ENCODE results near the gene POMGNT1. TPM values are rescaled to one million over a fixed set of nuclear protein-coding genes. Genes with fewer than 3 reads are reported as not detected.
"Not testable (repeated sequence)": the region's sequence is repeated elsewhere in the genome, so short reads cannot be mapped to it uniquely, and the experiment has no call there.

Gene POMGNT1
- total RNA-seq, result 59.3 TPM
- long read RNA-seq, transcript POMGNT1-201 (22 exons, 2,728 nt), result major isoform, 53 of 92 reads
- long read RNA-seq, partial matches to known transcripts, result 10 of 92 reads
- long read RNA-seq, other reads (novel, unspliced or antisense), result 29 of 92 reads

GRCh38 chr1:46197964-46198811 is at the start of gene POMGNT1:
POMGNT1 (minus strand) TSS chr1:46198434; CDS start chr1:46197821, 613 bp downstream.
- Histone ChIP-seq H3K36me3 (peaks cover 35% of the 10 kb centered on the region), H3K27me3 (ENCODE audit: low read depth) (no peaks in the 10 kb centered on the region), H3K27ac (peak within 1 kb of the TSS; percentile 85), H3K9me3 (no peaks in the 10 kb centered on the region), H3K4me1 (peaks cover 24% of the 10 kb centered on the region), H3K4me3 (peak within 1 kb of the TSS; percentile 93)
- peak; percentile 94 to 97 for ATAC-seq
- TF ChIP-seq, protein P1, sequence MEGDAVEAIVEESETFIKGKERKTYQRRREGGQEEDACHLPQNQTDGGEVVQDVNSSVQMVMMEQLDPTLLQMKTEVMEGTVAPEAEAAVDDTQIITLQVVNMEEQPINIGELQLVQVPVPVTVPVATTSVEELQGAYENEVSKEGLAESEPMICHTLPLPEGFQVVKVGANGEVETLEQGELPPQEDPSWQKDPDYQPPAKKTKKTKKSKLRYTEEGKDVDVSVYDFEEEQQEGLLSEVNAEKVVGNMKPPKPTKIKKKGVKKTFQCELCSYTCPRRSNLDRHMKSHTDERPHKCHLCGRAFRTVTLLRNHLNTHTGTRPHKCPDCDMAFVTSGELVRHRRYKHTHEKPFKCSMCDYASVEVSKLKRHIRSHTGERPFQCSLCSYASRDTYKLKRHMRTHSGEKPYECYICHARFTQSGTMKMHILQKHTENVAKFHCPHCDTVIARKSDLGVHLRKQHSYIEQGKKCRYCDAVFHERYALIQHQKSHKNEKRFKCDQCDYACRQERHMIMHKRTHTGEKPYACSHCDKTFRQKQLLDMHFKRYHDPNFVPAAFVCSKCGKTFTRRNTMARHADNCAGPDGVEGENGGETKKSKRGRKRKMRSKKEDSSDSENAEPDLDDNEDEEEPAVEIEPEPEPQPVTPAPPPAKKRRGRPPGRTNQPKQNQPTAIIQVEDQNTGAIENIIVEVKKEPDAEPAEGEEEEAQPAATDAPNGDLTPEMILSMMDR (IDR thresholded peaks at IDR 0.05), result no peak
- DNase-seq, result peak; percentile 74
- intact Hi-C loops (cut with DNase I), result no loop called here

DNA sequence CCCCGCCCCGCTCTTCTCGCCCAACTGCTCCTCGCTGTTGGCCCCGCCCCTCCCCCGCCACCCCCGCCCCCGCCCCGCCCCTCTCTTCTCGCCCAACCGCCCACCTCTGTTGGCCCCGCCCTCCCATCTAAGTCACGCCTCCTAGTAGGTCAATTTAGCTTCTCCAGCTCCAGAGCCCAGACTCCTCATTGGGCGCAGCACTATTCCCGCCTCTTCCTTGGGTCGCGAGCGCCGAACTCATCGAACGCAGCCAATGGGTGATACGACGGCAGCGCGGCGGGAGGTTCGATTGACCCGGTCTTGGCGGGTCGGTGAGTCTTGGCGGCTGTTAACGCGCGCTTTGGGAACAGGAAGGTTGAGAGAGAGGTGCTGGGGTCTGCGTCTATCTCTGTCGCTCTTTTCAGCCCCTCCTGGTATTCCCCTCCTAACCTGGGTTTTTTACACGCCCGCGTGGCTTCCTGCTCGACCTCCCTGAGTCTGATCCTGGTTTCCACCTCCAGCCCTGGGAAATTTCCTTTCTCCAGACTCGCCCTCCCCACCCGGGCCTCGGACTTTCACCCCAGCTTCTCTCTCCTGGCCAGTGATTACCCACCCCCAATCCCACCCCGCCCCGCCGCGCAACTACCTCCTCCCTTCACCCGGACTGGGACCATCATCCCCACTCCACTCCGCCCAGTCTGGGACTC is 49.3 kb upstream of the POMGNT1 start, which contains the start of gene RAD54L:
RAD54L (plus strand) TSS at position 328 of the 686 bp plus-strand sequence. CDS start 643 bp downstream, outside the sequence.
- peak within 1 kb of the TSS; percentile 72 for H3K27ac ChIP-seq

GRCh38 chr1:46246548-46247435 is 48.6 kb upstream of the POMGNT1 start:
- DNase-seq (peak; percentile 76), ATAC-seq (peak; percentile 69 to 95)
- intact Hi-C loops (cut with DNase I), result no loop called here
- Histone ChIP-seq H3K36me3 (no peaks in the 10 kb centered on the region), H3K9me3 (no peaks in the 10 kb centered on the region), H3K27ac (peak overlapping the region; percentile 72), H3K27me3 (ENCODE audit: low read depth) (no peaks in the 10 kb centered on the region), H3K4me1 (peaks cover 11% of the 10 kb centered on the region), H3K4me3 (peak overlapping the region; percentile 60)
- TF ChIP-seq, protein P1 (IDR thresholded peaks at IDR 0.05), result no peak

More for the DNA sequence above, 49.3 kb upstream of the POMGNT1 start, which contains the start of gene RAD54L:
- DNase-seq (peak; percentile 98), ATAC-seq (peak; percentile 97 to 98)
- Histone ChIP-seq H3K4me3 (peak within 1 kb of the TSS; percentile 70), H3K36me3 (no peaks in the 10 kb centered on the region), H3K4me1 (peaks cover 11% of the 10 kb centered on the region), H3K9me3 (no peaks in the 10 kb centered on the region), H3K27me3 (ENCODE audit: low read depth) (no peaks in the 10 kb centered on the region)
- intact Hi-C loops (cut with DNase I), result no loop called here
- TF ChIP-seq, protein P1 (IDR thresholded peaks at IDR 0.05), result no peak

DNA sequence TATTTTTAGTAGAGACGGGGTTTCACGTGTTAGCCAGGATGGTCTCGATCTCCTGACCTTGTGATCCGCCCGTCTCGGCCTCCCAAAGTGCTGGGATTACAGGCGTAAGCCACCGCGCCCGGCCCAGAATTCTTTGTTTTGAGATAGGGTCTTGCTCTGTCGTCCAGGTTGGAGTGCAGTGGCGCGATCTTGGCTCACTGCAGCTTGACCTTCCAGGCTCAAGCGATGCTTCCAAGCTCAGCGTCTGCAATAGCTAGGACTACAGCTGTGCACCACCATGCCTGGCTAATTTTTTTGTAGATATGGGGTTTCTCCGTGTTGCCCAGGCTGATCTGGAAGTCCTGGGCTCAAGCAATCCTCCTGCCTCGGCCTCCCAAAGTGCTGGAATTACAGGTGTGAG is 47.9 kb upstream of the POMGNT1 start:
- H3K27me3 ChIP-seq (ENCODE audit: low read depth); H3K4me3 ChIP-seq; H3K36me3 ChIP-seq; DNase-seq; H3K9me3 ChIP-seq; intact Hi-C loops (cut with DNase I); H3K27ac ChIP-seq; ATAC-seq: not testable (repeated sequence)
- peaks cover 11% of the 10 kb centered on the region for H3K4me1 ChIP-seq

DNA sequence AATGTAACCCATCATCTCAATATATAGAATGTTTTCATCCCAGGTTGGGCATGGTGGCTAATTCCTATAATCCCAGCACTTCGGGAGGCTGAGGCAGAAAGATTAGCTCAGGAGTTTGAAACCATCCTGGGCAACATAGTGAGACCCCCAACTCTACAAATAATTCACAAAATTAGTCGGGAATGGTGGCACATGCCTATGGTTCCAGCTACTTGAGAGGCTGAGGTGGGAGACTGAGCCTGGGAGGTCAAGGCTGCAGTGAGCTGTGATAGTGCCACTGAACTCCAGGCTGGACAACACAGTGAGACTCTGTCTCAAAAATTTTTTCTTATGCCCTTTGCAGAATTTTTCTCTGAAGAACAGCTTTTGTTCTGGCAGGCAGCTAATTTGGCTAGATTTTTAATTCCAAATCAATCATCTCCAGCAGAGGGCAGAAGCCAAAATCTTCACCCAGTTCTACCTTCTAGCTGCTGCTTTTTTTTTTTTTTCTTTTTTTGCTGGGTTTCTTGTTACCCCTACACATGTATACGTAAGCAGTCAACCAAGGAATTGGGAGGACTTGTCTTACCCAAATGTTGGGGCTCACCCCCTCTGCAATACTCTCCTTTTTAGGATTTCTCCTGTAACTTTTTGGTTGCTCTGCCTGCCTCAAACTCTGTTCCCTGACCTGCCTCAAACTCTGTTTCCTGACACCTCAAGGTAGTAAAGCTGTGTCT is 46.6 kb upstream of the POMGNT1 start:
- H3K4me3 ChIP-seq, result no peak overlapping the region
- intact Hi-C loops (cut with DNase I), result no loop called here
- TF ChIP-seq, protein P1 (IDR thresholded peaks at IDR 0.05), result peak; percentile 30
- no peak for DNase-seq
- H3K27ac ChIP-seq, result no peak overlapping the region
- no peaks in the 10 kb centered on the region for H3K36me3 ChIP-seq
- H3K9me3 ChIP-seq, result no peaks in the 10 kb centered on the region
- peaks cover 11% of the 10 kb centered on the region for H3K4me1 ChIP-seq
- no peak for ATAC-seq
- H3K27me3 ChIP-seq (ENCODE audit: low read depth), result no peaks in the 10 kb centered on the region

DNA sequence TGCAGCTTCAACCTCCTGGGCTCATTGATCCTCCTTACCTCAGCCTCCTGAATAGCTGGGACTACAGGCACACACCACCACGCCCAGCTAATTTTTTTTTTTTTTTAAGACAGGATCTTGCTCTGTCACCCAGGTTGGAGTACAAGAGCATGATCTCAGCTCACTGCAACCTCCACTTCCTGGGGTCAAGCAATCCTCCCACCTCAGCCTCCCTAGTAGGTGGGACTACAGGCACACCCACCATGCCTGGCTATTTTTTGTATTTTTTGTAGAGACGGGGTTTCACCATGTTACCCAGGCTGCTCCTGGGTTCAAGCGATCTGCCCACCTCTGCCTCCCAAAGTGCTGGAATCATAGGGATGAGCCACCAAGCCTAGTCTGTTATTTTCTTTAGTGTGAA is 45.6 kb upstream of the POMGNT1 start:
- H3K4me1 ChIP-seq, result peaks cover 11% of the 10 kb centered on the region
- intact Hi-C loops (cut with DNase I); H3K4me3 ChIP-seq; H3K27me3 ChIP-seq (ENCODE audit: low read depth); H3K9me3 ChIP-seq; H3K36me3 ChIP-seq; ATAC-seq; DNase-seq; H3K27ac ChIP-seq: not testable (repeated sequence)
